Right lobe of liver (tissue), 4 donors: Measurements from ENCODE around the gene CDHR5.

Source experiments
- POLR2A ChIP-seq: fragments of 450-650 bp; IDR thresholded peaks from one replicate; pipeline ENCODE4 v1.6.1; 2017; ENCODE audit warnings: antibody characterized with exemption, mild to moderate bottlenecking
- TF ChIP-seq, protein P1 (sequence below), 4 donors: fragments of 200-600 bp in 3 of 4; fragments of 450-650 bp in 1 of 4; IDR thresholded peaks; one replicate each; pipeline versions ENCODE4 v1.5.1 to v1.8.0; 2016 to 2022; ENCODE audit warnings: antibody characterized with exemption in 4 of 4, mild to moderate bottlenecking in 2 of 4
- donor health status: DM: no; HTN: no; CAD: no.
- donor health status: DM: no; HTN: no; CAD: no.
- donor health status: DM: no; HTN: yes; CAD: no.

DNA sequence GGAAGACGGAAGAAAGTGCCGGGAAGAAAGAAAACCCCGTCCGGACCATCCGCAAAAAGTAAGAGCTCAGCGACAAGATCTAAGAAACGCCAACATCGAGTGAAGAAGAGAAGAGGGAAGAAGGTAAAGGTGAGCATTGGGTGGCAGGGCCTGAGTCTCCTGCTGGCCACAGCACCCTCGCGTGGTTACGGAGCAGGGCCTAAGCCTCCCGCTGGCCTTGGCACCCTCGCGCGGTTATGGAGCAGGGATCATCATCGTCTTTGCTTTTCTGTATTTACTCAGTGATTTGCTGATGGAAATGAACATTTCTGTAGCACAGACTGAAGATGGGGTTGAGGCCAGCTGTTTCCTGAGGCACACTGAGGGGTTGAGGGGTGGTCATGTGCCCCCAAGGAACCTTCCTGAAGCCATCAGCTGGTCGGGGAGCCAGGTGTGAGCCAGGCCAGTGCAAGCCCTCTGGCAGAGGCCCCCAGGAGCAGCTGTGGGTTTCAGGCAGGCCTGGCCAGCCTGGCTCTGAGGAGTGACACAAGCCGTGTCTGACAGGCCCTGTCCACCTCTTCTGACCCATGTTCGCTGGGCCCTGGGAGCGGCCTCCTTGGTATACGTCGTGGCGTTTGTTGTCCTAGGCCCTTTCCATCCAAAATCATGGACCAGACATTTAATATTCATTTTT, 23.0 kb downstream of the CDHR5 start:
- no peak for TF ChIP-seq POLR2A
- TF ChIP-seq, protein P1, sequence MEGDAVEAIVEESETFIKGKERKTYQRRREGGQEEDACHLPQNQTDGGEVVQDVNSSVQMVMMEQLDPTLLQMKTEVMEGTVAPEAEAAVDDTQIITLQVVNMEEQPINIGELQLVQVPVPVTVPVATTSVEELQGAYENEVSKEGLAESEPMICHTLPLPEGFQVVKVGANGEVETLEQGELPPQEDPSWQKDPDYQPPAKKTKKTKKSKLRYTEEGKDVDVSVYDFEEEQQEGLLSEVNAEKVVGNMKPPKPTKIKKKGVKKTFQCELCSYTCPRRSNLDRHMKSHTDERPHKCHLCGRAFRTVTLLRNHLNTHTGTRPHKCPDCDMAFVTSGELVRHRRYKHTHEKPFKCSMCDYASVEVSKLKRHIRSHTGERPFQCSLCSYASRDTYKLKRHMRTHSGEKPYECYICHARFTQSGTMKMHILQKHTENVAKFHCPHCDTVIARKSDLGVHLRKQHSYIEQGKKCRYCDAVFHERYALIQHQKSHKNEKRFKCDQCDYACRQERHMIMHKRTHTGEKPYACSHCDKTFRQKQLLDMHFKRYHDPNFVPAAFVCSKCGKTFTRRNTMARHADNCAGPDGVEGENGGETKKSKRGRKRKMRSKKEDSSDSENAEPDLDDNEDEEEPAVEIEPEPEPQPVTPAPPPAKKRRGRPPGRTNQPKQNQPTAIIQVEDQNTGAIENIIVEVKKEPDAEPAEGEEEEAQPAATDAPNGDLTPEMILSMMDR (IDR thresholded peaks at IDR 0.05), result no peak
